GM23338 (cell line): ENCODE data around the gene SLC2A5. TPM values are rescaled to one million over a fixed set of nuclear protein-coding genes. Genes with fewer than 3 reads are reported as not detected.

Experiments
- ATAC-seq: fragments of 200-7000 bp; cut with Tn5 transposase; 3 replicates; pipeline ENCODE4 v1.9.1; 2020
- DNase-seq: peaks from one replicate; pipeline ENCODE4 v3.0.0-alpha.2; 2015; ENCODE audit warnings: low spot score
- H2AFZ ChIP-seq: fragments of 200-600 bp; sonication (generic); 2 replicates; pipeline ENCODE4 v1.8.0; 2016; ENCODE audit warnings: antibody characterized with exemption, mild to moderate bottlenecking, moderate library complexity
- H3F3A ChIP-seq: fragments of 200-600 bp; sonication (generic); replicated peaks from 2 replicates; pipeline ENCODE4 v1.8.0; 2017; ENCODE audit warnings: antibody characterized with exemption, mixed run types, low read depth
- H3K27ac ChIP-seq: fragments of 200-600 bp; sonication (generic); 2 replicates; pipeline ENCODE4 v1.6.1; 2016; ENCODE audit warnings: low read depth
- H3K27me3 ChIP-seq: fragments of 200-600 bp; sonication (generic); 2 replicates; pipeline ENCODE4 v1.8.0; 2016; ENCODE audit warnings: mild to moderate bottlenecking, mixed run types, moderate library complexity; ENCODE audit not compliant: insufficient read depth
- H3K36me3 ChIP-seq: fragments of 200-600 bp; sonication (generic); 2 replicates; pipeline ENCODE4 v1.8.0; 2016; ENCODE audit warnings: mild to moderate bottlenecking; ENCODE audit not compliant: insufficient read depth
- H3K4me1 ChIP-seq: fragments of 200-600 bp; sonication (generic); 2 replicates; pipeline ENCODE4 v1.8.0; 2016; ENCODE audit warnings: mild to moderate bottlenecking, moderate library complexity; ENCODE audit not compliant: insufficient read depth
- H3K4me2 ChIP-seq: fragments of 200-600 bp; sonication (generic); 2 replicates; pipeline ENCODE4 v1.7.1; 2017; ENCODE audit warnings: mixed run types
- H3K4me3 ChIP-seq: fragments of 200-600 bp; sonication (generic); 2 replicates; pipeline ENCODE4 v1.6.1; 2016; ENCODE audit warnings: mixed run types
- H3K79me2 ChIP-seq: fragments of 200-600 bp; sonication (generic); replicated peaks from 2 replicates; pipeline ENCODE4 v1.8.0; 2017; ENCODE audit warnings: mild to moderate bottlenecking; ENCODE audit not compliant: insufficient read depth
- H3K9me2 ChIP-seq: fragments of 200-600 bp; sonication (generic); 2 replicates; pipeline ENCODE4 v1.8.0; 2017; ENCODE audit not compliant: insufficient read depth
- H4K20me1 ChIP-seq: fragments of 200-600 bp; sonication (generic); replicated peaks from 2 replicates; pipeline ENCODE4 v1.8.0; 2017; ENCODE audit warnings: mild to moderate bottlenecking; ENCODE audit not compliant: insufficient read depth
- H3K27ac Mint-ChIP-seq: 2 replicates; pipeline ENCODE4 v1.8.0; 2020; ENCODE audit warnings: inconsistent platforms, mild to moderate bottlenecking, moderate library complexity, mixed read lengths
- H3K27me3 Mint-ChIP-seq: 3 replicates; pipeline ENCODE4 v1.8.0; 2022; ENCODE audit warnings: low read depth, mild to moderate bottlenecking, moderate library complexity, mixed read lengths, inconsistent platforms; ENCODE audit not compliant: insufficient read depth, poor library complexity
- H3K36me3 Mint-ChIP-seq: 3 replicates; pipeline ENCODE4 v1.8.0; 2021; ENCODE audit warnings: low read depth, mild to moderate bottlenecking, inconsistent platforms, moderate library complexity, mixed read lengths
- H3K4me1 Mint-ChIP-seq: 3 replicates; pipeline ENCODE4 v1.8.0; 2020; ENCODE audit warnings: mild to moderate bottlenecking, inconsistent platforms, mixed read lengths
- H3K4me3 Mint-ChIP-seq: 3 replicates; pipeline ENCODE4 v1.8.0; 2021; ENCODE audit warnings: moderate library complexity, mild to moderate bottlenecking, inconsistent platforms, mixed read lengths
- H3K9me3 Mint-ChIP-seq: 3 replicates; pipeline ENCODE4 v1.8.0; 2020; ENCODE audit warnings: moderate library complexity, mild to moderate bottlenecking, inconsistent platforms, mixed read lengths
- CTCF ChIP-seq, 2 experiments: fragments of 200-600 bp in 1 of 2; sonication (generic) in 1 of 2; conservative IDR thresholded peaks; 2 replicates each; pipeline versions ENCODE4 v1.5.1 to v1.6.1; 2016 to 2017; ENCODE audit warnings: antibody characterized with exemption in 2 of 2, low read depth in 2 of 2, mild to moderate bottlenecking in 2 of 2, moderate library complexity in 1 of 2
- EZH2 ChIP-seq: fragments of 200-600 bp; sonication (generic); IDR thresholded peaks from one replicate; pipeline ENCODE4 v1.8.0; 2017; ENCODE audit warnings: antibody characterized with exemption, mild to moderate bottlenecking, low read depth; ENCODE audit not compliant: unreplicated experiment
- NANOG ChIP-seq: IDR thresholded peaks from 2 replicates; pipeline ENCODE4 v1.6.1; 2016; ENCODE audit warnings: antibody characterized with exemption, borderline replicate concordance
- ZNF114 ChIP-seq: fragments of 250-450 bp; sonication (Bioruptor Pico); IDR thresholded peaks from 2 replicates; pipeline ENCODE4 v1.5.0; 2020; ENCODE audit warnings: mild to moderate bottlenecking, moderate library complexity
- ZNF331 ChIP-seq: fragments of 250-450 bp; sonication (Bioruptor Pico); IDR thresholded peaks from 2 replicates; pipeline ENCODE4 v1.5.0; 2020; ENCODE audit warnings: low read depth, mild to moderate bottlenecking, moderate library complexity
- ZNF462 ChIP-seq: fragments of 250-450 bp; sonication (Bioruptor Pico); IDR thresholded peaks from 2 replicates; pipeline ENCODE4 v1.5.0; 2020; ENCODE audit warnings: mild to moderate bottlenecking, moderate library complexity
- polyA plus RNA-seq: library from polyadenylated mRNA; unstranded; fragments of >200 nt; fragmentation: Nextera tagmentation; extraction: Ambion mirVana; gene quantifications from 2 replicates; pipeline ENCODE4 v1.2.1, GENCODE V29; 2016
- total RNA-seq: library from RNA; depleted of rRNA; stranded (reverse); fragments of >200 nt; shearing (Covaris generic); gene quantifications from 2 replicates; pipeline ENCODE4 v1.2.3, GENCODE V29; 2014
- TF ChIP-seq, protein P1 (sequence below): IDR thresholded peaks from one replicate; pipeline ENCODE4 v1.6.1; 2018; ENCODE audit warnings: antibody characterized with exemption; ENCODE audit not compliant: unreplicated experiment
- TF ChIP-seq, protein P2 (sequence below): IDR thresholded peaks from 2 replicates; pipeline ENCODE4 v1.6.1; 2016; ENCODE audit warnings: antibody characterized with exemption

The SLC2A5 gene
- total and polyA plus RNA-seq, 2 experiments from 2014 or later = 0.03 TPM; not detected in 1

DNA sequence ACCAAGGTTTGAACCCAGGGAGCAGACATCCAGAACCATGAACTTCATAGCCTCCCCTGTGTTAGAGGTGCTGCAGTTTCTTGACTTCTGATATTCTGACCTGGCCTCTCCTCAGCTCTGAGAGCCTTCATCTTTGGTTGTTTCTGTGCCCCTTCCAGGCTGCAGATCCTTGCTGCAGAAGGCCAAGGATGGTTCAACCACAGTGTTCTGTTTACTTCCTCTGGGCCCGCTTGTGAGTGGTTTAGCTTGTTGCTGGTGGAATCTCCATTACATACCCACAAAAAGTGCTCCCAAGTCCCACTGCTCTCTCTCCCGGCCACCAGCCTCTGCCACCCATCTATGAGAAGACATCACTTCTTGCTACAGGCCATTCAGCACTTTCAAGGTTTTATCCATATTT is 34.2 kb downstream of the SLC2A5 start (continued):
- TF ChIP-seq ZNF462 (CRISPR knock-in tag) (no peak), ZNF114 (CRISPR knock-in tag) (no peak), EZH2 (no peak)

- Histone ChIP-seq H3K27ac (no peak overlapping the region), H3K4me1 (no peaks in the 10 kb centered on the region), H3K36me3 (no peaks in the 10 kb centered on the region), H3K27me3 (no peaks in the 10 kb centered on the region), H3K79me2 (no peaks in the 10 kb centered on the region), H3K4me2 (peak overlapping the region; percentile 51; the same call in 1 of the 2 replicates), H3K9me2 (no peaks in the 10 kb centered on the region), H2AFZ (no peak overlapping the region), H4K20me1 (no peaks in the 10 kb centered on the region), H3F3A (no peaks in the 10 kb centered on the region), H3K4me3 (no peak overlapping the region)
- peak; percentile 51 for ATAC-seq
- H3K27me3 Mint-ChIP-seq = peaks cover 6% of the 10 kb centered on the region
- H3K4me1 Mint-ChIP-seq = peaks cover 12% of the 10 kb centered on the region
- H3K36me3 Mint-ChIP-seq = peaks cover 20% of the 10 kb centered on the region
- DNase-seq = peak; percentile 46
- H3K4me3 Mint-ChIP-seq = no peak overlapping the region
- peaks cover 52% of the 10 kb centered on the region for H3K9me3 Mint-ChIP-seq
- peak overlapping the region; percentile 49 for H3K27ac Mint-ChIP-seq
- TF ChIP-seq ZNF331 (CRISPR knock-in tag) (no peak), NANOG (no peak), CTCF (conservative IDR thresholded peaks at IDR 0.05; ENCODE audit: low read depth in 2 of 2) (no peak)
- TF ChIP-seq, protein P1, sequence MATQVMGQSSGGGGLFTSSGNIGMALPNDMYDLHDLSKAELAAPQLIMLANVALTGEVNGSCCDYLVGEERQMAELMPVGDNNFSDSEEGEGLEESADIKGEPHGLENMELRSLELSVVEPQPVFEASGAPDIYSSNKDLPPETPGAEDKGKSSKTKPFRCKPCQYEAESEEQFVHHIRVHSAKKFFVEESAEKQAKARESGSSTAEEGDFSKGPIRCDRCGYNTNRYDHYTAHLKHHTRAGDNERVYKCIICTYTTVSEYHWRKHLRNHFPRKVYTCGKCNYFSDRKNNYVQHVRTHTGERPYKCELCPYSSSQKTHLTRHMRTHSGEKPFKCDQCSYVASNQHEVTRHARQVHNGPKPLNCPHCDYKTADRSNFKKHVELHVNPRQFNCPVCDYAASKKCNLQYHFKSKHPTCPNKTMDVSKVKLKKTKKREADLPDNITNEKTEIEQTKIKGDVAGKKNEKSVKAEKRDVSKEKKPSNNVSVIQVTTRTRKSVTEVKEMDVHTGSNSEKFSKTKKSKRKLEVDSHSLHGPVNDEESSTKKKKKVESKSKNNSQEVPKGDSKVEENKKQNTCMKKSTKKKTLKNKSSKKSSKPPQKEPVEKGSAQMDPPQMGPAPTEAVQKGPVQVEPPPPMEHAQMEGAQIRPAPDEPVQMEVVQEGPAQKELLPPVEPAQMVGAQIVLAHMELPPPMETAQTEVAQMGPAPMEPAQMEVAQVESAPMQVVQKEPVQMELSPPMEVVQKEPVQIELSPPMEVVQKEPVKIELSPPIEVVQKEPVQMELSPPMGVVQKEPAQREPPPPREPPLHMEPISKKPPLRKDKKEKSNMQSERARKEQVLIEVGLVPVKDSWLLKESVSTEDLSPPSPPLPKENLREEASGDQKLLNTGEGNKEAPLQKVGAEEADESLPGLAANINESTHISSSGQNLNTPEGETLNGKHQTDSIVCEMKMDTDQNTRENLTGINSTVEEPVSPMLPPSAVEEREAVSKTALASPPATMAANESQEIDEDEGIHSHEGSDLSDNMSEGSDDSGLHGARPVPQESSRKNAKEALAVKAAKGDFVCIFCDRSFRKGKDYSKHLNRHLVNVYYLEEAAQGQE = no peak
- TF ChIP-seq, protein P2, sequence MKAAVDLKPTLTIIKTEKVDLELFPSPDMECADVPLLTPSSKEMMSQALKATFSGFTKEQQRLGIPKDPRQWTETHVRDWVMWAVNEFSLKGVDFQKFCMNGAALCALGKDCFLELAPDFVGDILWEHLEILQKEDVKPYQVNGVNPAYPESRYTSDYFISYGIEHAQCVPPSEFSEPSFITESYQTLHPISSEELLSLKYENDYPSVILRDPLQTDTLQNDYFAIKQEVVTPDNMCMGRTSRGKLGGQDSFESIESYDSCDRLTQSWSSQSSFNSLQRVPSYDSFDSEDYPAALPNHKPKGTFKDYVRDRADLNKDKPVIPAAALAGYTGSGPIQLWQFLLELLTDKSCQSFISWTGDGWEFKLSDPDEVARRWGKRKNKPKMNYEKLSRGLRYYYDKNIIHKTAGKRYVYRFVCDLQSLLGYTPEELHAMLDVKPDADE = no peak
These were observed 36.1 kb downstream of the SLC2A5 start for GRCh38 chr1:9033363-9033762.
